KMS-11 (cell line): ENCODE measurements around the gene TET2.

ENCODE experiments used
- H2AFZ ChIP-seq: fragments of 200-600 bp; sonication (generic); 2 replicates; pipeline ENCODE4 v1.6.1; 2016; ENCODE audit warnings: antibody characterized with exemption, mixed run types, low read depth
- H3K27ac ChIP-seq: fragments of 200-600 bp; sonication (generic); 2 replicates; pipeline ENCODE4 v1.6.1; 2016; ENCODE audit warnings: mild to moderate bottlenecking, mixed run types
- H3K27me3 ChIP-seq: fragments of 200-600 bp; sonication (generic); 2 replicates; pipeline ENCODE4 v1.6.1; 2017; ENCODE audit warnings: mild to moderate bottlenecking, low read depth, mixed run types, moderate library complexity; ENCODE audit not compliant: insufficient read depth
- H3K36me3 ChIP-seq: fragments of 200-600 bp; sonication (generic); 2 replicates; pipeline ENCODE4 v1.6.1; 2017; ENCODE audit warnings: mild to moderate bottlenecking, mixed run types; ENCODE audit not compliant: insufficient read depth
- H3K4me1 ChIP-seq: fragments of 200-600 bp; sonication (generic); 2 replicates; pipeline ENCODE4 v1.6.1; 2016; ENCODE audit warnings: mild to moderate bottlenecking, low read depth, mixed run types; ENCODE audit not compliant: poor library complexity, severe bottlenecking
- H3K4me2 ChIP-seq: fragments of 200-600 bp; sonication (generic); 2 replicates; pipeline ENCODE4 v1.7.0; 2016; ENCODE audit warnings: mild to moderate bottlenecking, mixed run types
- H3K4me3 ChIP-seq: fragments of 200-600 bp; sonication (generic); IDR thresholded peaks from 2 replicates; pipeline ENCODE4 v1.6.1; 2017; ENCODE audit warnings: low read depth, low read length, mixed read lengths; ENCODE audit not compliant: insufficient read depth
- H3K79me2 ChIP-seq: fragments of 200-600 bp; sonication (generic); 2 replicates; pipeline ENCODE4 v1.6.1; 2016; ENCODE audit warnings: low read depth, mixed run types; ENCODE audit not compliant: insufficient read depth
- H3K9ac ChIP-seq: fragments of 200-600 bp; sonication (generic); 2 replicates; pipeline ENCODE4 v1.6.1; 2016; ENCODE audit warnings: mild to moderate bottlenecking, mixed run types
- H4K20me1 ChIP-seq: fragments of 200-600 bp; sonication (generic); 2 replicates; pipeline ENCODE4 v1.6.1; 2016; ENCODE audit warnings: mild to moderate bottlenecking, mixed run types; ENCODE audit not compliant: insufficient read depth
- CTCF ChIP-seq: fragments of 200-600 bp; sonication (generic); conservative IDR thresholded peaks from 2 replicates; pipeline ENCODE4 v1.6.1; 2017; ENCODE audit warnings: low read depth, mild to moderate bottlenecking, antibody characterized with exemption, low read length, moderate library complexity, mixed read lengths

Gene TET2

DNA sequence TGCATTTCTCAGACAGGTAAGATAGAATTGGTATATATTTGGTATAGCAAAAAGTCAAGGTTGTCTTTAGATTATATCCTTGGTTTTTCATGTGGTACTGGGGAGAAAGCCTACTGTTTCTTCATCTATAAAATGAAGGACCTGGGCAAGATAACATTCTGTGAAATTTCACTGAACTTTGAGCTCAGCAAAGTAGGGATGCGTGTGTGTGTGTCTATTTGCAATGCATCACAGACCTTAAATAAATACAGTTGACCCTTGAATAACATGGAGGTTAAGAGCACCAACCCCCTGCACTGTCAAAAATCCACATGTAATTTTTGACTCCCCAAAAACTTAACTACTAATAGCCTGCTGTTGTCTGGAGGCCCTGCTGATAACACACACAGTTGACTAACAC lies 25.2 kb downstream of the TET2 start:
- H3K36me3 ChIP-seq = no peaks in the 10 kb centered on the region
- H3K27me3 ChIP-seq = no peaks in the 10 kb centered on the region; the same call in 1 of the 2 replicates
- no peaks in the 10 kb centered on the region; the same call in 1 of the 2 replicates for H3K79me2 ChIP-seq

GRCh38 chr4:105174098-105174497 lies 27.4 kb downstream of the TET2 start:
- Histone ChIP-seq H2AFZ (no peak overlapping the region), H3K4me3 (no peak overlapping the region), H3K27me3 (no peaks in the 10 kb centered on the region; the same call in 1 of the 2 replicates), H3K27ac (no peak overlapping the region), H3K4me2 (no peak overlapping the region), H4K20me1 (no peaks in the 10 kb centered on the region), H3K36me3 (no peaks in the 10 kb centered on the region), H3K79me2 (no peaks in the 10 kb centered on the region; the same call in 1 of the 2 replicates), H3K9ac (no peak overlapping the region), H3K4me1 (no peaks in the 10 kb centered on the region)
- TF ChIP-seq CTCF = no peak

More for the DNA sequence above, 25.2 kb downstream of the TET2 start:
- no peak overlapping the region for H3K4me3 ChIP-seq
- no peaks in the 10 kb centered on the region for H4K20me1 ChIP-seq
- TF ChIP-seq CTCF = no peak
- H3K4me2 ChIP-seq = no peak overlapping the region
- H3K9ac ChIP-seq = no peak overlapping the region
- H2AFZ ChIP-seq = no peak overlapping the region
- no peak overlapping the region for H3K27ac ChIP-seq
- no peaks in the 10 kb centered on the region for H3K4me1 ChIP-seq

- no peak overlapping the region for H3K4me3 ChIP-seq
- H4K20me1 ChIP-seq = no peaks in the 10 kb centered on the region
- H3K9ac ChIP-seq = no peak overlapping the region
- H3K79me2 ChIP-seq = no peaks in the 10 kb centered on the region
- H2AFZ ChIP-seq = no peak overlapping the region
- no peak overlapping the region for H3K4me2 ChIP-seq
- no peaks in the 10 kb centered on the region for H3K27me3 ChIP-seq
- H3K27ac ChIP-seq = no peak overlapping the region
- H3K4me1 ChIP-seq = peaks cover 5% of the 10 kb centered on the region
- TF ChIP-seq CTCF = no peak
- no peaks in the 10 kb centered on the region for H3K36me3 ChIP-seq
These were observed 33.1 kb downstream of the TET2 start for GRCh38 chr4:105179539-105180401.

GRCh38 chr4:105181259-105181658 lies 34.6 kb downstream of the TET2 start:
- no peaks in the 10 kb centered on the region for H3K79me2 ChIP-seq
- peaks cover 5% of the 10 kb centered on the region for H3K4me1 ChIP-seq
- H3K9ac ChIP-seq = no peak overlapping the region
- no peaks in the 10 kb centered on the region for H4K20me1 ChIP-seq
- H3K4me2 ChIP-seq = no peak overlapping the region
- no peak overlapping the region for H3K27ac ChIP-seq
- no peaks in the 10 kb centered on the region for H3K27me3 ChIP-seq
- H3K4me3 ChIP-seq = no peak overlapping the region
- H3K36me3 ChIP-seq = no peaks in the 10 kb centered on the region
- no peak overlapping the region for H2AFZ ChIP-seq
- TF ChIP-seq CTCF = no peak
